Neural cell (in vitro differentiated cells): Measurements from ENCODE around the gene CFAP157. TPM values are rescaled to one million over a fixed set of nuclear protein-coding genes. Genes with fewer than 3 reads are reported as not detected.

Experiments used
- H2AFZ ChIP-seq: fragments of 200-600, 300-800 bp; sonication (generic), shearing (Covaris generic); 2 replicates; pipeline ENCODE4 v1.6.0; 2014; ENCODE audit warnings: low read depth, mild to moderate bottlenecking, antibody characterized with exemption, low read length, moderate library complexity
- H3F3A ChIP-seq: fragments of 200-600 bp; shearing (Covaris generic); 2 replicates; pipeline ENCODE4 v1.6.1; 2016; ENCODE audit warnings: mild to moderate bottlenecking, moderate library complexity, mixed read lengths, antibody characterized with exemption, low read length; ENCODE audit not compliant: insufficient read depth, poor library complexity, severe bottlenecking
- H3K27ac ChIP-seq: fragments of 200-600, 300-800 bp; sonication (generic), shearing (Covaris generic); 2 replicates; pipeline ENCODE4 v1.5.1; 2014; ENCODE audit warnings: mild to moderate bottlenecking, low read length, moderate library complexity
- H3K27me3 ChIP-seq: fragments of 300-800, 200-600 bp; sonication (generic), shearing (Covaris generic); 2 replicates; pipeline ENCODE4 v1.6.0; 2014; ENCODE audit warnings: mild to moderate bottlenecking, low read depth, low read length, moderate library complexity; ENCODE audit not compliant: insufficient read depth
- H3K36me3 ChIP-seq: fragments of 300-800, 200-600 bp; sonication (generic), shearing (Covaris generic); 2 replicates; pipeline ENCODE4 v1.5.1; 2014; ENCODE audit warnings: mild to moderate bottlenecking, antibody characterized with exemption, low read length, moderate library complexity; ENCODE audit not compliant: insufficient read depth
- H3K4me2 ChIP-seq: fragments of 300-800, 200-600 bp; sonication (generic), shearing (Covaris generic); 2 replicates; pipeline ENCODE4 v1.6.0; 2014; ENCODE audit warnings: mild to moderate bottlenecking, low read length
- H3K4me3 ChIP-seq: fragments of 300-800, 200-600 bp; sonication (generic), shearing (Covaris generic); 2 replicates; pipeline ENCODE4 v1.5.1; 2014; ENCODE audit warnings: mild to moderate bottlenecking, low read length, moderate library complexity
- H3K79me2 ChIP-seq: fragments of 200-600 bp; shearing (Covaris generic); replicated peaks from 2 replicates; pipeline ENCODE4 v1.6.0; 2014; ENCODE audit warnings: mild to moderate bottlenecking, low read length, moderate library complexity; ENCODE audit not compliant: insufficient read depth
- H3K9ac ChIP-seq: fragments of 300-800, 200-600 bp; sonication (generic), shearing (Covaris generic); 2 replicates; pipeline ENCODE4 v1.6.1; 2016; ENCODE audit warnings: mild to moderate bottlenecking, low read length, mixed read lengths
- H3K9me2 ChIP-seq: fragments of 200-600 bp; shearing (Covaris generic); 2 replicates; pipeline ENCODE4 v1.6.1; 2016; ENCODE audit warnings: mild to moderate bottlenecking, low read length, mixed read lengths; ENCODE audit not compliant: insufficient read depth
- H3K9me3 ChIP-seq: fragments of 200-600, 300-800 bp; sonication (generic), shearing (Covaris generic); 2 replicates; pipeline ENCODE4 v1.6.1; 2016; ENCODE audit warnings: mild to moderate bottlenecking, mixed run types, low read length, moderate library complexity, mixed read lengths
- H4K20me1 ChIP-seq: fragments of 200-600 bp; shearing (Covaris generic); 2 replicates; pipeline ENCODE4 v1.6.1; 2016; ENCODE audit warnings: mild to moderate bottlenecking, mixed run types; ENCODE audit not compliant: insufficient read depth
- CTCF ChIP-seq: fragments of 450-650 bp; IDR thresholded peaks from 2 replicates; pipeline ENCODE4 v1.5.1; 2014; ENCODE audit warnings: antibody characterized with exemption, mild to moderate bottlenecking, moderate library complexity; ENCODE audit not compliant: poor library complexity, severe bottlenecking
- EP300 ChIP-seq: fragments of 450-650 bp; conservative IDR thresholded peaks from 2 replicates; pipeline ENCODE4 v1.6.1; 2014; ENCODE audit warnings: antibody characterized with exemption, mild to moderate bottlenecking, moderate library complexity; ENCODE audit not compliant: poor library complexity, severe bottlenecking
- EZH2 ChIP-seq: fragments of 200-600, 300-800 bp; shearing (Covaris generic), sonication (generic); IDR thresholded peaks from 2 replicates; pipeline ENCODE4 v1.6.1; 2014; ENCODE audit warnings: antibody characterized with exemption, low read length, borderline replicate concordance, mild to moderate bottlenecking; ENCODE audit not compliant: insufficient read depth, poor library complexity, severe bottlenecking
- MXI1 ChIP-seq: fragments of 450-650 bp; conservative IDR thresholded peaks from 2 replicates; pipeline ENCODE4 v1.6.1; 2014; ENCODE audit warnings: antibody characterized with exemption, mild to moderate bottlenecking; ENCODE audit not compliant: poor library complexity, severe bottlenecking
- POLR2AphosphoS5 ChIP-seq: IDR thresholded peaks from 2 replicates; pipeline ENCODE4 v1.6.1; 2012
- RAD21 ChIP-seq: fragments of 450-650 bp; conservative IDR thresholded peaks from 2 replicates; pipeline ENCODE4 v1.6.1; 2014; ENCODE audit warnings: antibody characterized with exemption, mild to moderate bottlenecking, moderate library complexity
- REST ChIP-seq: IDR thresholded peaks from 2 replicates; pipeline ENCODE4 v1.6.1; 2012; ENCODE audit warnings: borderline replicate concordance
- SMC3 ChIP-seq: fragments of 450-650 bp; conservative IDR thresholded peaks from 2 replicates; pipeline ENCODE4 v1.6.1; 2014; ENCODE audit warnings: antibody characterized with exemption, mild to moderate bottlenecking, moderate library complexity; ENCODE audit not compliant: poor library complexity
- TAF1 ChIP-seq: IDR thresholded peaks from 2 replicates; pipeline ENCODE4 v1.6.1; 2012; ENCODE audit warnings: low read depth
- polyA plus RNA-seq: library from polyadenylated mRNA; depleted of rRNA; stranded (reverse); fragments of >200 nt; gene quantifications from 2 replicates; pipeline ENCODE4 v1.2.3, GENCODE V29; 2014

CFAP157 gene
- polyA plus RNA-seq, 1 donor from 2014 or later = 1.3 TPM

- H3K79me2 ChIP-seq = no peaks in the 10 kb centered on the region
- no peak overlapping the region for H2AFZ ChIP-seq
- peak overlapping the region; percentile 56 for H3K9ac ChIP-seq
- H3K4me2 ChIP-seq = peak overlapping the region; percentile 63
- no peaks in the 10 kb centered on the region for H3F3A ChIP-seq
- H3K27me3 ChIP-seq = no peaks in the 10 kb centered on the region
- H3K9me3 ChIP-seq = no peaks in the 10 kb centered on the region
- no peaks in the 10 kb centered on the region for H3K36me3 ChIP-seq
- H4K20me1 ChIP-seq = no peaks in the 10 kb centered on the region
- H3K4me3 ChIP-seq = peak overlapping the region; percentile 57
- no peaks in the 10 kb centered on the region for H3K9me2 ChIP-seq
- peak; percentile 29 for TF ChIP-seq EP300
- TF ChIP-seq POLR2AphosphoS5 = peak; percentile 75
- TF ChIP-seq TAF1 = no peak
- TF ChIP-seq SMC3 = peak; percentile 37
- no peak for TF ChIP-seq EZH2
- TF ChIP-seq CTCF = peak; percentile 35
- peak; percentile 53 for TF ChIP-seq MXI1
- no peak for TF ChIP-seq REST
- peak; percentile 54 for TF ChIP-seq RAD21
- H3K27ac ChIP-seq = peak overlapping the region; percentile 64
These were observed 35.8 kb downstream of the CFAP157 start for GRCh38 chr9:127742435-127743088.

GRCh38 chr9:127744398-127745110, 37.8 kb downstream of the CFAP157 start:
- Histone ChIP-seq H3K4me3 (no peak overlapping the region), H3K9me3 (no peaks in the 10 kb centered on the region), H3K4me2 (no peak overlapping the region), H3K27me3 (no peaks in the 10 kb centered on the region), H3F3A (no peaks in the 10 kb centered on the region), H3K27ac (no peak overlapping the region), H3K9ac (no peak overlapping the region), H3K9me2 (no peaks in the 10 kb centered on the region), H3K79me2 (no peaks in the 10 kb centered on the region), H2AFZ (no peak overlapping the region), H4K20me1 (no peaks in the 10 kb centered on the region), H3K36me3 (no peaks in the 10 kb centered on the region)
- no peak for TF ChIP-seq CTCF
- no peak for TF ChIP-seq MXI1
- TF ChIP-seq SMC3 = no peak
- no peak for TF ChIP-seq REST
- TF ChIP-seq POLR2AphosphoS5 = no peak
- no peak for TF ChIP-seq EP300
- no peak for TF ChIP-seq TAF1
- TF ChIP-seq EZH2 = no peak
- TF ChIP-seq RAD21 = no peak
